PFSK-1 (cell line): Measurements from ENCODE around the gene SLC39A5.

Experiments used
- POLR2AphosphoS5 ChIP-seq: IDR thresholded peaks from 2 replicates; pipeline ENCODE4 v1.6.1; 2012; ENCODE audit warnings: low read depth, mild to moderate bottlenecking, control low read depth, low read length, moderate library complexity
- SIN3A ChIP-seq: IDR thresholded peaks from 2 replicates; pipeline ENCODE4 v1.6.1; 2012; ENCODE audit warnings: mild to moderate bottlenecking, low read length, moderate library complexity, borderline replicate concordance; ENCODE audit not compliant: insufficient read depth
- TAF1 ChIP-seq: IDR thresholded peaks from 2 replicates; pipeline ENCODE4 v1.6.1; 2012; ENCODE audit warnings: low read length, control low read depth, borderline replicate concordance; ENCODE audit not compliant: insufficient read depth
- TF ChIP-seq, protein P1 (sequence below), 2 experiments: IDR thresholded peaks; 2 replicates each; pipeline versions ENCODE4 v1.6.1 to v1.8.0; 2011 to 2012; ENCODE audit warnings: low read depth in 2 of 2, low read length in 2 of 2, control low read depth in 1 of 2, inconsistent platforms in 1 of 2, mild to moderate bottlenecking in 1 of 2, moderate library complexity in 1 of 2; ENCODE audit not compliant: insufficient read depth in 1 of 2

GRCh38 chr12:56267443-56268071 is 37.7 kb downstream of the SLC39A5 start:
- TF ChIP-seq POLR2AphosphoS5 (no peak), TAF1 (no peak), SIN3A (no peak)
- TF ChIP-seq, protein P1, sequence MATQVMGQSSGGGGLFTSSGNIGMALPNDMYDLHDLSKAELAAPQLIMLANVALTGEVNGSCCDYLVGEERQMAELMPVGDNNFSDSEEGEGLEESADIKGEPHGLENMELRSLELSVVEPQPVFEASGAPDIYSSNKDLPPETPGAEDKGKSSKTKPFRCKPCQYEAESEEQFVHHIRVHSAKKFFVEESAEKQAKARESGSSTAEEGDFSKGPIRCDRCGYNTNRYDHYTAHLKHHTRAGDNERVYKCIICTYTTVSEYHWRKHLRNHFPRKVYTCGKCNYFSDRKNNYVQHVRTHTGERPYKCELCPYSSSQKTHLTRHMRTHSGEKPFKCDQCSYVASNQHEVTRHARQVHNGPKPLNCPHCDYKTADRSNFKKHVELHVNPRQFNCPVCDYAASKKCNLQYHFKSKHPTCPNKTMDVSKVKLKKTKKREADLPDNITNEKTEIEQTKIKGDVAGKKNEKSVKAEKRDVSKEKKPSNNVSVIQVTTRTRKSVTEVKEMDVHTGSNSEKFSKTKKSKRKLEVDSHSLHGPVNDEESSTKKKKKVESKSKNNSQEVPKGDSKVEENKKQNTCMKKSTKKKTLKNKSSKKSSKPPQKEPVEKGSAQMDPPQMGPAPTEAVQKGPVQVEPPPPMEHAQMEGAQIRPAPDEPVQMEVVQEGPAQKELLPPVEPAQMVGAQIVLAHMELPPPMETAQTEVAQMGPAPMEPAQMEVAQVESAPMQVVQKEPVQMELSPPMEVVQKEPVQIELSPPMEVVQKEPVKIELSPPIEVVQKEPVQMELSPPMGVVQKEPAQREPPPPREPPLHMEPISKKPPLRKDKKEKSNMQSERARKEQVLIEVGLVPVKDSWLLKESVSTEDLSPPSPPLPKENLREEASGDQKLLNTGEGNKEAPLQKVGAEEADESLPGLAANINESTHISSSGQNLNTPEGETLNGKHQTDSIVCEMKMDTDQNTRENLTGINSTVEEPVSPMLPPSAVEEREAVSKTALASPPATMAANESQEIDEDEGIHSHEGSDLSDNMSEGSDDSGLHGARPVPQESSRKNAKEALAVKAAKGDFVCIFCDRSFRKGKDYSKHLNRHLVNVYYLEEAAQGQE (IDR thresholded peaks at IDR 0.05; ENCODE audit: insufficient read depth in 1 of 2, low read depth in 2 of 2, low read length in 2 of 2) = no peak
